ENCODE measurements around the gene MLC1. TPM values are rescaled to one million over a fixed set of nuclear protein-coding genes. Genes with fewer than 3 reads are reported as not detected.

Gene MLC1
- polyA plus RNA-seq, result under 1 TPM in 2 of 4 donors, not detected in 2; 0.03 to 0.32 TPM
- long read RNA-seq, donor 1, result 0 reads
- long read RNA-seq, donor 2, result 0 reads
- long read RNA-seq, donor 3, result 0 reads
- long read RNA-seq, donor 4, result 0 reads
- long read RNA-seq, donor 5, result 0 reads
- long read RNA-seq, donor 6, result 0 reads
- long read RNA-seq, donor 7, result 0 reads
- long read RNA-seq, donor 8, result 0 reads
- long read RNA-seq, donor 9, partial matches to known transcripts, result 0 of 1 reads
- long read RNA-seq, donor 9, other reads (novel, unspliced or antisense), result 0 of 1 reads
- long read RNA-seq, donor 10, result 0 reads

GRCh38 chr22:50085211-50085972 is at the start of gene MLC1:
Gene MLC1 (minus strand): TSS chr22:50085426. CDS start chr22:50084902, 524 bp downstream.
- H3K36me3 ChIP-seq (ENCODE audit: control insufficient read depth in 3 of 3, insufficient read depth in 2 of 3, low read depth in 1 of 3, low read length in 3 of 3), result no peaks in the 10 kb centered on the region
- no peak within 1 kb of the TSS for H3K4me3 ChIP-seq (ENCODE audit: low read depth in 1 of 3, low read length in 3 of 3)
- DNase-seq, result no peak
- no peak for FAIRE-seq
- no peaks in the 10 kb centered on the region for H3K9me3 ChIP-seq (ENCODE audit: control insufficient read depth in 2 of 2, insufficient read depth in 1 of 2, low read depth in 1 of 2, low read length in 1 of 2)
- peaks cover 0 to 13% (median 0%) of the 10 kb centered on the region in 3 donors for H3K4me1 ChIP-seq (ENCODE audit: control insufficient read depth in 3 of 3, insufficient read depth in 2 of 3, low read depth in 1 of 3, low read length in 2 of 3)
- H3K27me3 ChIP-seq (ENCODE audit: control insufficient read depth in 3 of 3, insufficient read depth in 3 of 3, low read length in 3 of 3), result peaks cover 0 to 12% (median 0%) of the 10 kb centered on the region in 3 donors
- no peak within 1 kb of the TSS for H3K27ac ChIP-seq (ENCODE audit: low read depth in 1 of 3, low read length in 2 of 3)
- WGBS, 3 donors, result 43 to 69% (median 52%) methylated on average over 29 of the region's 29 CpGs

GRCh38 chr22:50134481-50134880 is 49.3 kb upstream of the MLC1 start:
- no peak overlapping the region for H3K4me3 ChIP-seq (ENCODE audit: low read depth in 1 of 3, low read length in 3 of 3)
- peaks cover 0 to 2% (median 0%) of the 10 kb centered on the region in 3 donors for H3K27me3 ChIP-seq (ENCODE audit: control insufficient read depth in 3 of 3, insufficient read depth in 3 of 3, low read length in 3 of 3)
- no peak for FAIRE-seq
- no peak overlapping the region for H3K27ac ChIP-seq (ENCODE audit: low read depth in 1 of 3, low read length in 2 of 3)
- 81 to 86% (median 82%) methylated on average over 10 of the region's 10 CpGs for WGBS, 3 donors
- DNase-seq, result no peak
- H3K9me3 ChIP-seq (ENCODE audit: control insufficient read depth in 2 of 2, insufficient read depth in 1 of 2, low read depth in 1 of 2, low read length in 1 of 2), result peaks cover 0 to 3% of the 10 kb centered on the region in 2 donors
- H3K36me3 ChIP-seq (ENCODE audit: control insufficient read depth in 3 of 3, insufficient read depth in 2 of 3, low read depth in 1 of 3, low read length in 3 of 3), result no peaks in the 10 kb centered on the region
- H3K4me1 ChIP-seq (ENCODE audit: control insufficient read depth in 3 of 3, insufficient read depth in 2 of 3, low read depth in 1 of 3, low read length in 2 of 3), result no peaks in the 10 kb centered on the region

GRCh38 chr22:50131894-50132293 is 46.7 kb upstream of the MLC1 start:
- no peak overlapping the region for H3K4me3 ChIP-seq (ENCODE audit: low read depth in 1 of 3, low read length in 3 of 3)
- WGBS, 3 donors, result 70 to 86% (median 79%) methylated on average over 4 of the region's 4 CpGs
- DNase-seq, result no peak
- no peaks in the 10 kb centered on the region for H3K36me3 ChIP-seq (ENCODE audit: control insufficient read depth in 3 of 3, insufficient read depth in 2 of 3, low read depth in 1 of 3, low read length in 3 of 3)
- no peaks in the 10 kb centered on the region for H3K4me1 ChIP-seq (ENCODE audit: control insufficient read depth in 3 of 3, insufficient read depth in 2 of 3, low read depth in 1 of 3, low read length in 2 of 3)
- no peak for FAIRE-seq
- no peak overlapping the region for H3K27ac ChIP-seq (ENCODE audit: low read depth in 1 of 3, low read length in 2 of 3)
- H3K9me3 ChIP-seq (ENCODE audit: control insufficient read depth in 2 of 2, insufficient read depth in 1 of 2, low read depth in 1 of 2, low read length in 1 of 2), result peaks cover 0 to 3% of the 10 kb centered on the region in 2 donors
- H3K27me3 ChIP-seq (ENCODE audit: control insufficient read depth in 3 of 3, insufficient read depth in 3 of 3, low read length in 3 of 3), result peaks cover 0 to 4% (median 0%) of the 10 kb centered on the region in 3 donors

GRCh38 chr22:50129121-50129736 is 44.0 kb upstream of the MLC1 start:
- no peaks in the 10 kb centered on the region for H3K36me3 ChIP-seq (ENCODE audit: control insufficient read depth in 3 of 3, insufficient read depth in 2 of 3, low read depth in 1 of 3, low read length in 3 of 3)
- 65 to 80% (median 72%) methylated on average over 10 of the region's 10 CpGs for WGBS, 3 donors
- DNase-seq (no peak), FAIRE-seq (no peak)
- no peak overlapping the region for H3K4me3 ChIP-seq (ENCODE audit: low read depth in 1 of 3, low read length in 3 of 3)
- H3K9me3 ChIP-seq (ENCODE audit: control insufficient read depth in 2 of 2, insufficient read depth in 1 of 2, low read depth in 1 of 2, low read length in 1 of 2), result peaks cover 0 to 3% of the 10 kb centered on the region in 2 donors
- H3K4me1 ChIP-seq (ENCODE audit: control insufficient read depth in 3 of 3, insufficient read depth in 2 of 3, low read depth in 1 of 3, low read length in 2 of 3), result no peaks in the 10 kb centered on the region
- H3K27ac ChIP-seq (ENCODE audit: low read depth in 1 of 3, low read length in 2 of 3), result no peak overlapping the region
- peaks cover 0 to 7% (median 0%) of the 10 kb centered on the region in 3 donors for H3K27me3 ChIP-seq (ENCODE audit: control insufficient read depth in 3 of 3, insufficient read depth in 3 of 3, low read length in 3 of 3)

GRCh38 chr22:50125029-50125428 is 39.8 kb upstream of the MLC1 start:
- no peaks in the 10 kb centered on the region for H3K4me1 ChIP-seq (ENCODE audit: control insufficient read depth in 3 of 3, insufficient read depth in 2 of 3, low read depth in 1 of 3, low read length in 2 of 3)
- H3K9me3 ChIP-seq (ENCODE audit: control insufficient read depth in 2 of 2, insufficient read depth in 1 of 2, low read depth in 1 of 2, low read length in 1 of 2), result peaks cover 0 to 11% of the 10 kb centered on the region in 2 donors
- no peaks in the 10 kb centered on the region for H3K36me3 ChIP-seq (ENCODE audit: control insufficient read depth in 3 of 3, insufficient read depth in 2 of 3, low read depth in 1 of 3, low read length in 3 of 3)
- 80 to 82% (median 81%) methylated on average over 9 of the region's 9 CpGs for WGBS, 3 donors
- H3K27me3 ChIP-seq (ENCODE audit: control insufficient read depth in 3 of 3, insufficient read depth in 3 of 3, low read length in 3 of 3), result peaks cover 0 to 5% (median 0%) of the 10 kb centered on the region in 3 donors
- DNase-seq (no peak), FAIRE-seq (no peak)
- H3K4me3 ChIP-seq (ENCODE audit: low read depth in 1 of 3, low read length in 3 of 3), result no peak overlapping the region
- H3K27ac ChIP-seq (ENCODE audit: low read depth in 1 of 3, low read length in 2 of 3), result no peak overlapping the region

- Histone ChIP-seq H3K9me3 (ENCODE audit: control insufficient read depth in 2 of 2, insufficient read depth in 1 of 2, low read depth in 1 of 2, low read length in 1 of 2) (peaks cover 0 to 11% of the 10 kb centered on the region in 2 donors), H3K27me3 (ENCODE audit: control insufficient read depth in 3 of 3, insufficient read depth in 3 of 3, low read length in 3 of 3) (peaks cover 0 to 3% (median 0%) of the 10 kb centered on the region in 3 donors), H3K4me1 (ENCODE audit: control insufficient read depth in 3 of 3, insufficient read depth in 2 of 3, low read depth in 1 of 3, low read length in 2 of 3) (peaks cover 0 to 9% (median 0%) of the 10 kb centered on the region in 3 donors), H3K36me3 (ENCODE audit: control insufficient read depth in 3 of 3, insufficient read depth in 2 of 3, low read depth in 1 of 3, low read length in 3 of 3) (no peaks in the 10 kb centered on the region), H3K27ac (ENCODE audit: low read depth in 1 of 3, low read length in 2 of 3) (no peak overlapping the region), H3K4me3 (ENCODE audit: low read depth in 1 of 3, low read length in 3 of 3) (no peak overlapping the region)
- DNase-seq, result no peak
- FAIRE-seq, result no peak
- WGBS, 3 donors, result 78 to 84% (median 81%) methylated on average over 4 of the region's 4 CpGs
Measured at GRCh38 chr22:50123119-50123518, 37.9 kb upstream of the MLC1 start.

GRCh38 chr22:50121202-50121740 is 36.0 kb upstream of the MLC1 start:
- FAIRE-seq (no peak), DNase-seq (no peak)
- H3K4me1 ChIP-seq (ENCODE audit: control insufficient read depth in 3 of 3, insufficient read depth in 2 of 3, low read depth in 1 of 3, low read length in 2 of 3), result peaks cover 0 to 9% (median 0%) of the 10 kb centered on the region in 3 donors
- no peaks in the 10 kb centered on the region for H3K36me3 ChIP-seq (ENCODE audit: control insufficient read depth in 3 of 3, insufficient read depth in 2 of 3, low read depth in 1 of 3, low read length in 3 of 3)
- no peak overlapping the region for H3K4me3 ChIP-seq (ENCODE audit: low read depth in 1 of 3, low read length in 3 of 3)
- WGBS, 3 donors, result 79 to 82% (median 81%) methylated on average over 11 of the region's 11 CpGs
- H3K9me3 ChIP-seq (ENCODE audit: control insufficient read depth in 2 of 2, insufficient read depth in 1 of 2, low read depth in 1 of 2, low read length in 1 of 2), result peaks cover 0 to 11% of the 10 kb centered on the region in 2 donors
- peaks cover 0 to 3% (median 0%) of the 10 kb centered on the region in 3 donors for H3K27me3 ChIP-seq (ENCODE audit: control insufficient read depth in 3 of 3, insufficient read depth in 3 of 3, low read length in 3 of 3)
- H3K27ac ChIP-seq (ENCODE audit: low read depth in 1 of 3, low read length in 2 of 3), result no peak overlapping the region

GRCh38 chr22:50119768-50120251 is 34.6 kb upstream of the MLC1 start:
- WGBS, 3 donors, result 51 to 72% (median 72%) methylated on average over 6 of the region's 6 CpGs
- peaks cover 0 to 9% (median 0%) of the 10 kb centered on the region in 3 donors for H3K4me1 ChIP-seq (ENCODE audit: control insufficient read depth in 3 of 3, insufficient read depth in 2 of 3, low read depth in 1 of 3, low read length in 2 of 3)
- no peak for DNase-seq
- no peak overlapping the region for H3K27ac ChIP-seq (ENCODE audit: low read depth in 1 of 3, low read length in 2 of 3)
- H3K9me3 ChIP-seq (ENCODE audit: control insufficient read depth in 2 of 2, insufficient read depth in 1 of 2, low read depth in 1 of 2, low read length in 1 of 2), result peaks cover 0 to 11% of the 10 kb centered on the region in 2 donors
- H3K36me3 ChIP-seq (ENCODE audit: control insufficient read depth in 3 of 3, insufficient read depth in 2 of 3, low read depth in 1 of 3, low read length in 3 of 3), result no peaks in the 10 kb centered on the region
- peaks cover 0 to 3% (median 1%) of the 10 kb centered on the region in 3 donors for H3K27me3 ChIP-seq (ENCODE audit: control insufficient read depth in 3 of 3, insufficient read depth in 3 of 3, low read length in 3 of 3)
- no peak overlapping the region for H3K4me3 ChIP-seq (ENCODE audit: low read depth in 1 of 3, low read length in 3 of 3)
- no peak for FAIRE-seq
